ENCODE results near the gene MCU. TPM values are rescaled to one million over a fixed set of nuclear protein-coding genes. Genes with fewer than 3 reads are reported as not detected.
A peak's percentile ranks its signal among the peaks of the same experiment; 100 is the strongest.

Gene MCU
- total RNA-seq, 4 donors from 2014 or later, result 17.6 to 24.9 (median 20.3) TPM

DNA sequence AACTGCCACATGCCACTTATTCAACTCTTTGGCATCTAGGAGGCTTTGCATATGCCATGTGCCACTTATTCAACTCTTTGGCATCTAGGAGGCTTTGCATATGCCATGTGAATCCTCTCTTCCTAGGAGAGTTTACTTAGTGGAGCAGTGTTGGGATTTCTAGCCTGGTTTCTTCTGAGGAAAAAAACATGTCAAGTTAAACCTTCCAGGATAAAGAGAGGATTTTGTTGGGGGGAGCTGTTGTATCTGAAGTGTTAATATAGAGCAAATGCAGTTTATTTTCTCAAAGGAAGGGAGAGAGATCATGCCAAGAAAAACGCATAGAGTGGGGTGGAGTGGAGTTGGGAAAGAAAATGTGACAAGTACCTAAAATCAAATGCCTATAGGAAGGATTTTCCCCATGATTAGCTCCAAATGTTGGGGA is 91.5 kb downstream of the MCU start:
- 7 to 25% methylated on average over 1 of the region's 1 CpG for WGBS, 2 donors (ENCODE audit: low coverage in 1 of 2)
- Histone ChIP-seq H3K4me3 (no peak overlapping the region), H3K27ac (no peak overlapping the region), H3K9me3 (no peaks in the 10 kb centered on the region), H3K27me3 (no peaks in the 10 kb centered on the region), H3K4me1 (peaks cover 12 to 39% (median 18%) of the 10 kb centered on the region in 3 donors), H3K36me3 (no peaks in the 10 kb centered on the region)
- TF ChIP-seq POLR2AphosphoS5 (IDR thresholded peaks at IDR 0.05), result no peak
- no peak for TF ChIP-seq EP300 (IDR thresholded peaks at IDR 0.05)
- TF ChIP-seq, protein P1, sequence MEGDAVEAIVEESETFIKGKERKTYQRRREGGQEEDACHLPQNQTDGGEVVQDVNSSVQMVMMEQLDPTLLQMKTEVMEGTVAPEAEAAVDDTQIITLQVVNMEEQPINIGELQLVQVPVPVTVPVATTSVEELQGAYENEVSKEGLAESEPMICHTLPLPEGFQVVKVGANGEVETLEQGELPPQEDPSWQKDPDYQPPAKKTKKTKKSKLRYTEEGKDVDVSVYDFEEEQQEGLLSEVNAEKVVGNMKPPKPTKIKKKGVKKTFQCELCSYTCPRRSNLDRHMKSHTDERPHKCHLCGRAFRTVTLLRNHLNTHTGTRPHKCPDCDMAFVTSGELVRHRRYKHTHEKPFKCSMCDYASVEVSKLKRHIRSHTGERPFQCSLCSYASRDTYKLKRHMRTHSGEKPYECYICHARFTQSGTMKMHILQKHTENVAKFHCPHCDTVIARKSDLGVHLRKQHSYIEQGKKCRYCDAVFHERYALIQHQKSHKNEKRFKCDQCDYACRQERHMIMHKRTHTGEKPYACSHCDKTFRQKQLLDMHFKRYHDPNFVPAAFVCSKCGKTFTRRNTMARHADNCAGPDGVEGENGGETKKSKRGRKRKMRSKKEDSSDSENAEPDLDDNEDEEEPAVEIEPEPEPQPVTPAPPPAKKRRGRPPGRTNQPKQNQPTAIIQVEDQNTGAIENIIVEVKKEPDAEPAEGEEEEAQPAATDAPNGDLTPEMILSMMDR (IDR thresholded peaks at IDR 0.05), result no peak
- no peak for TF ChIP-seq POLR2A (IDR thresholded peaks at IDR 0.05)
- ATAC-seq, result no peak

DNA sequence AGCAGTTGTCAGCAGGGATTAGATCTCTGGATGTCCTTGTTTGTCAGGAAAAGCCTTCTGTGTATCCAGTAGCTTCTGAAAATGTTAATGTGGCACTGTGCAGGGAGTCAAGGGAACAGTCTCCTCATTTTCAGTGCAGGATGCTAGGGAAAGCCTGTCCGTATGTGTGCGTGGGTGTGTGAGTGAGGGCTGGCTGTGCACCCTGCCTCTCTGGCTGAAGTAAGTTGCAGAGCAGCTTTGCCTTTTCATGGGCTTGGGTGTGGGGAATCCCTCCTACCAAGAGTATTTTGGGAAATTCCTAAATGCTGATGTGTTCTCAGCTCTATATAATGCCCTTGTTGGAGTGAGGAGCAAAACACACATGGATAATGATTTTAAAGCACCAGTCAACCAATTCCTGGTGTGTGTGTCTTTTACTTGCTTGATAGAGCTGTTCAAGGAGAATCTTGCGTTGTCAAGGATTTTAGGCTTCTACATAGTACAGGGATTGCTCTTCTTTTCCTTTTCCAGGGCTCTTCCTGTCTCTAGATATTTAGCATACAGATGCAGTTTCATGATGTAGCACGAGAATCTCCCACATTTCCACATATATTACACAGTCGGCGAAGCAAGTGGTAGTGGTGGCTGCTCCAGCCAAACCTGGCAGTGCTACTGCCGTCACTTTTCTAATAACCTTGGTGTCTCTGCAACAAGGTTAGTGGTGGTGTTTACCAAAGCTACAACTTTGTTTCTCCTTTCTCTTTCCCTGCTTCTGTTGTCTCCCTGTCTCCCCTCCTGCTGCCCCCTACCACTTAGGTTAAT is 92.8 kb downstream of the MCU start:
- peak overlapping the region in 2 of 4 donors; percentile 7 to 11 for H3K27ac ChIP-seq

DNA sequence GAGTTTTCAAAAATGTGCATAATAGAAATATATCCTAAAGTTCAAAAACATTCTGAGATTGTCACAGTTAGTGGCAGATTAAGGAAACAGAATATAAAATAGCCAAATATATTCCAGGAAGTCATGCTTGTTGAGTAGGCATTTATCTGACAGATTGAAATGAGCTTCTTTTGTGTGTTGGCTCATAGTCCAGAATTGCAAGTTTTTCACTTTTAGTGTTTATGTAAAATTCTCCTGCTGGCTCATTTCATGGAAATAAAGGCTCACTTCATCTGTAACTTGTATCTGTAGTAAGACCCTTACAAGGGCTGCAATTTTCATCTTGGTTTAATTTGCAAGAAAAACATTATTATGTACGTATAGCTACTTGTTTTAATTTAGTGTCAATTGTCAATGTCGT is 93.5 kb downstream of the MCU start:
- no peaks in the 10 kb centered on the region for H3K27me3 ChIP-seq
- ATAC-seq, result no peak
- WGBS, 2 donors (ENCODE audit: low coverage in 1 of 2), result 56 to 62% methylated on average over 2 of the region's 2 CpGs
- no peaks in the 10 kb centered on the region for H3K36me3 ChIP-seq
- H3K4me3 ChIP-seq, result no peak overlapping the region
- no peaks in the 10 kb centered on the region for H3K9me3 ChIP-seq
- H3K4me1 ChIP-seq, result peaks cover 12 to 47% (median 18%) of the 10 kb centered on the region in 3 donors
- no peak overlapping the region for H3K27ac ChIP-seq
- no peak for TF ChIP-seq POLR2A (IDR thresholded peaks at IDR 0.05)
- TF ChIP-seq POLR2AphosphoS5 (IDR thresholded peaks at IDR 0.05), result no peak
- TF ChIP-seq, protein P1 (IDR thresholded peaks at IDR 0.05), result no peak
- no peak for TF ChIP-seq EP300 (IDR thresholded peaks at IDR 0.05)

More for the DNA sequence above, 92.8 kb downstream of the MCU start:
- WGBS, 2 donors (ENCODE audit: low coverage in 1 of 2), result 24 to 26% methylated on average over 6 to 7 of the region's 7 CpGs
- ATAC-seq, result peak; percentile 48
- TF ChIP-seq EP300 (IDR thresholded peaks at IDR 0.05) (no peak), POLR2A (IDR thresholded peaks at IDR 0.05) (no peak), POLR2AphosphoS5 (IDR thresholded peaks at IDR 0.05) (no peak)
- TF ChIP-seq, protein P1 (IDR thresholded peaks at IDR 0.05), result no peak
- H3K36me3 ChIP-seq, result no peaks in the 10 kb centered on the region
- H3K9me3 ChIP-seq, result no peaks in the 10 kb centered on the region
- H3K4me3 ChIP-seq, result no peak overlapping the region
- peaks cover 12 to 45% (median 18%) of the 10 kb centered on the region in 3 donors for H3K4me1 ChIP-seq
- no peaks in the 10 kb centered on the region for H3K27me3 ChIP-seq

DNA sequence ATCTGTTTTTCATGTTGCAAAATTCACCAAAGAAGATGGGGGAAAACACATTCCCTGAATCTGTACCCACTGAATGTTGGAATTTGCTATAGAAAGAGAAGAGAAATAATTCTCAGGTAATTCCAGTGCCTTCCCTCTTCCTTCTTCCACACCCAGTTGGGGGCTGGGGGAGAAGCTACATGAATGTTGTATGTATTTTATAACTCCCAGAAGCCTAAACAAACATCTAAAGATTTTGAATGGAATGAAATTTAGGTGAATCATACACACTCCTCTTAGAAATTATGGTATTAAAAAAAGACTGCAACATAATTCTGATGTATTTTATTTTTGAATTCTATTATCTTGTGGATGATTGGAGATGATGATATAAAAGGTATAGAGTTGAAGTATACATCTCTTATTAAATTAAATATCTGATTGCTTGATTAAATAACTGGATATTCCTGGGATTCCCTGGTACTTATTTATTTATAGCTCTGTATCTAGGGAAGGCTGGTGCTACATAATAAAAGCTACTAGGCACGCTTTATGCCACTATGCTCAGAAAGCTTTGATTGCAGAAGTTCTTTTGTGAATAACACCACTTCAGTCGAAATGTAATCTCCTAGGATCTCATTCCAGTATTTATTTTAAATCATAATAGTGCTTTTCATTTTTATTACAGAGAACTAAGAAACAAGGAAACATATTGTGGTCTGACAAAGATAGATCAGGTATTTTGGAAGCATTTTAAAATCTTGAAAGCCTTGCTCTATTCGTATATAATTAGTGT is 98.5 kb downstream of the MCU start:
- Histone ChIP-seq H3K36me3 (no peaks in the 10 kb centered on the region), H3K27ac (no peak overlapping the region), H3K4me1 (peaks cover 2 to 38% (median 4%) of the 10 kb centered on the region in 3 donors), H3K27me3 (no peaks in the 10 kb centered on the region), H3K4me3 (no peak overlapping the region), H3K9me3 (no peaks in the 10 kb centered on the region)
- TF ChIP-seq POLR2AphosphoS5 (IDR thresholded peaks at IDR 0.05) (no peak), POLR2A (IDR thresholded peaks at IDR 0.05) (no peak), EP300 (IDR thresholded peaks at IDR 0.05) (no peak)
- TF ChIP-seq, protein P1 (IDR thresholded peaks at IDR 0.05), result no peak
- ATAC-seq, result no peak
- 20 to 26% methylated on average over 3 of the region's 3 CpGs for WGBS, 2 donors (ENCODE audit: low coverage in 1 of 2)

All from gastroesophageal sphincter (tissue), 4 donors.